Hepatocyte (in vitro differentiated cells): ENCODE measurements around the gene C19orf47. TPM values are rescaled to one million over a fixed set of nuclear protein-coding genes. Genes with fewer than 3 reads are reported as not detected.

ENCODE experiments used
- DNase-seq: peaks from one replicate; pipeline ENCODE4 v3.0.0-alpha.2; 2016; ENCODE audit warnings: low spot score
- H2AFZ ChIP-seq: fragments of 200-600 bp; sonication (generic); 2 replicates; pipeline ENCODE4 v1.6.0; 2016; ENCODE audit warnings: antibody characterized with exemption, mild to moderate bottlenecking
- H3K27ac ChIP-seq: fragments of 200-600 bp; sonication (generic); 2 replicates; pipeline ENCODE4 v1.5.1; 2016; ENCODE audit warnings: mild to moderate bottlenecking
- H3K27me3 ChIP-seq: fragments of 200-600 bp; sonication (generic); 2 replicates; pipeline ENCODE4 v1.6.1; 2016
- H3K36me3 ChIP-seq: fragments of 200-600 bp; sonication (generic); replicated peaks from 2 replicates; pipeline ENCODE4 v1.5.1; 2016; ENCODE audit warnings: low read depth; ENCODE audit not compliant: insufficient read depth
- H3K4me1 ChIP-seq: fragments of 200-600 bp; sonication (generic); 2 replicates; pipeline ENCODE4 v1.5.1; 2016; ENCODE audit warnings: mild to moderate bottlenecking, moderate library complexity; ENCODE audit not compliant: insufficient read depth
- H3K4me2 ChIP-seq: fragments of 200-600 bp; sonication (generic); 2 replicates; pipeline ENCODE4 v1.6.0; 2016
- H3K4me3 ChIP-seq: fragments of 200-600 bp; sonication (generic); 2 replicates; pipeline ENCODE4 v1.5.1; 2016; ENCODE audit warnings: mild to moderate bottlenecking
- H3K79me2 ChIP-seq: fragments of 200-600 bp; sonication (generic); 2 replicates; pipeline ENCODE4 v1.6.0; 2017; ENCODE audit warnings: mild to moderate bottlenecking
- H3K9me2 ChIP-seq: fragments of 200-600 bp; sonication (generic); replicated peaks from 2 replicates; pipeline ENCODE4 v1.6.0; 2017; ENCODE audit warnings: mild to moderate bottlenecking; ENCODE audit not compliant: insufficient read depth
- H3K9me3 ChIP-seq: fragments of 200-600 bp; sonication (generic); 2 replicates; pipeline ENCODE4 v1.5.1; 2016; ENCODE audit warnings: low read depth, mild to moderate bottlenecking
- H4K20me1 ChIP-seq: fragments of 200-600 bp; sonication (generic); 2 replicates; pipeline ENCODE4 v1.6.0; 2016; ENCODE audit warnings: mild to moderate bottlenecking; ENCODE audit not compliant: insufficient read depth, poor library complexity, severe bottlenecking
- CTCF ChIP-seq: fragments of 200-600 bp; sonication (generic); IDR thresholded peaks from 2 replicates; pipeline ENCODE4 v1.5.1; 2016; ENCODE audit warnings: antibody characterized with exemption, mild to moderate bottlenecking; ENCODE audit not compliant: poor library complexity
- EZH2 ChIP-seq: fragments of 200-600 bp; sonication (generic); IDR thresholded peaks from 2 replicates; pipeline ENCODE4 v1.6.1; 2016; ENCODE audit warnings: antibody characterized with exemption, mild to moderate bottlenecking, borderline replicate concordance
- EZH2phosphoT487 ChIP-seq: fragments of 200-600 bp; sonication (generic); IDR thresholded peaks from one replicate; pipeline ENCODE4 v1.6.1; 2018; ENCODE audit warnings: antibody characterized with exemption, mild to moderate bottlenecking, low read depth, moderate library complexity; ENCODE audit not compliant: unreplicated experiment, severe bottlenecking
- WGBS: methylation state at CpG from one replicate; pipeline ENCODE4 v1.1.6; 2016; ENCODE audit warnings: low lambda C conversion rate; ENCODE audit errors: missing lambda C conversion rate; 5-methylcytosine and 5-hydroxymethylcytosine counted together
- polyA plus RNA-seq: library from polyadenylated mRNA; unstranded; fragments of >200 nt; fragmentation: Nextera tagmentation; extraction: Ambion mirVana; gene quantifications from 2 replicates; pipeline ENCODE4 v1.2.1, GENCODE V29; 2016
- total RNA-seq: library from RNA; depleted of rRNA; stranded (reverse); fragments of >200 nt; gene quantifications from 2 replicates; pipeline ENCODE4 v1.2.3, GENCODE V29; 2014

The C19orf47 gene
- total and polyA plus RNA-seq, 2 experiments from 2014 or later = 7.4 to 9.8 TPM

GRCh38 chr19:40286971-40287421 lies 61.2 kb downstream of the C19orf47 start:
- Histone ChIP-seq H2AFZ (no peak overlapping the region), H3K27me3 (no peaks in the 10 kb centered on the region), H3K27ac (peak overlapping the region; percentile 60), H4K20me1 (no peaks in the 10 kb centered on the region), H3K4me1 (peaks cover 19% of the 10 kb centered on the region), H3K79me2 (peaks cover 29% of the 10 kb centered on the region), H3K4me2 (no peak overlapping the region), H3K4me3 (no peak overlapping the region), H3K9me3 (no peaks in the 10 kb centered on the region), H3K9me2 (no peaks in the 10 kb centered on the region), H3K36me3 (no peaks in the 10 kb centered on the region)
- DNase-seq = no peak
- 88% methylated on average over 8 of the region's 8 CpGs for WGBS
- TF ChIP-seq CTCF (no peak), EZH2 (no peak), EZH2phosphoT487 (no peak)

- Histone ChIP-seq H2AFZ (peak overlapping the region; percentile 92), H3K27me3 (no peaks in the 10 kb centered on the region), H3K27ac (peak overlapping the region; percentile 96), H3K79me2 (peaks cover 35% of the 10 kb centered on the region), H4K20me1 (no peaks in the 10 kb centered on the region), H3K4me1 (peaks cover 22% of the 10 kb centered on the region), H3K36me3 (no peaks in the 10 kb centered on the region), H3K9me3 (no peaks in the 10 kb centered on the region), H3K9me2 (no peaks in the 10 kb centered on the region), H3K4me3 (no peak overlapping the region), H3K4me2 (peak overlapping the region; percentile 72)
- DNase-seq = no peak
- TF ChIP-seq CTCF (no peak), EZH2 (no peak), EZH2phosphoT487 (no peak)
- WGBS = 82% methylated on average over 16 of the region's 16 CpGs
These were observed 61.8 kb downstream of the C19orf47 start for GRCh38 chr19:40286235-40286970.

GRCh38 chr19:40285353-40286234 lies 62.6 kb downstream of the C19orf47 start:
- 19% methylated on average over 32 of the region's 42 CpGs for WGBS
- Histone ChIP-seq H3K36me3 (no peaks in the 10 kb centered on the region), H3K9me2 (no peaks in the 10 kb centered on the region), H3K27me3 (no peaks in the 10 kb centered on the region), H4K20me1 (peaks cover 1% of the 10 kb centered on the region), H3K9me3 (no peaks in the 10 kb centered on the region), H3K4me1 (peaks cover 30% of the 10 kb centered on the region), H3K4me3 (peak overlapping the region; percentile 96), H3K27ac (peak overlapping the region; percentile 98), H3K79me2 (peaks cover 43% of the 10 kb centered on the region), H3K4me2 (peak overlapping the region; percentile 72), H2AFZ (peak overlapping the region; percentile 92)
- TF ChIP-seq EZH2 = no peak
- no peak for TF ChIP-seq EZH2phosphoT487
- no peak for TF ChIP-seq CTCF
- peak; percentile 100 for DNase-seq
